ENCODE results near the gene DAB1. TPM values are rescaled to one million over a fixed set of nuclear protein-coding genes. Genes with fewer than 3 reads are reported as not detected.

Gene DAB1
- total RNA-seq, 1 experiment from 2014 or later, result not detected

GRCh38 chr1:57058652-57059501, 365.0 kb downstream of the DAB1 start:
- H3K9me3 ChIP-seq (ENCODE audit: control insufficient read depth in 1 of 2, insufficient read depth in 1 of 2, low read depth in 1 of 2, low read length in 2 of 2), result no peaks in the 10 kb centered on the region
- no peak overlapping the region for H3K9ac ChIP-seq (ENCODE audit: low read length)
- RAD21 ChIA-PET (ENCODE audit: low non-redundant PET in 1 of 2, low total read pairs in 2 of 2, uncharacterized antibody in 2 of 2, unreplicated experiment in 2 of 2), result no interaction called here
- no peak overlapping the region for H2AFZ ChIP-seq (ENCODE audit: low read depth, low read length, poor library complexity, severe bottlenecking)
- TF ChIP-seq CEBPB (IDR thresholded peaks at IDR 0.05; ENCODE audit: low read depth) (no peak), ZNF274 (IDR thresholded peaks at IDR 0.05; ENCODE audit: low read depth, low read length) (no peak), SIN3A (IDR thresholded peaks at IDR 0.05; ENCODE audit: low read depth) (no peak), TCF7L2 (IDR thresholded peaks at IDR 0.05; ENCODE audit: borderline replicate concordance, extremely low read depth, insufficient read depth, insufficient read length) (no peak), ZFX (IDR thresholded peaks at IDR 0.05) (no peak), REST (IDR thresholded peaks at IDR 0.05; ENCODE audit: low read depth) (no peak), EZH2phosphoT487 (IDR thresholded peaks at IDR 0.05; ENCODE audit: borderline replicate concordance) (no peak), FOSL1 (IDR thresholded peaks at IDR 0.05; ENCODE audit: low read depth) (no peak), POLR2A (IDR thresholded peaks at IDR 0.05; ENCODE audit: borderline replicate concordance, extremely low read depth, insufficient read depth, insufficient read length) (no peak)
- no peak overlapping the region for H3K27ac ChIP-seq (ENCODE audit: low read depth, low read length)
- BruUV-seq (replicated peaks), result no TSS peak
- H3K79me2 ChIP-seq (ENCODE audit: insufficient read depth, low read length), result no peaks in the 10 kb centered on the region
- ATAC-seq, result no peak
- POLR2A ChIA-PET, result no interaction called here
- CTCF ChIA-PET, result no interaction called here
- H3K4me2 ChIP-seq (ENCODE audit: low read length), result no peak overlapping the region
- no peak for DNase-seq (ENCODE audit: low read depth, low spot score)
- H3K4me1 ChIP-seq (ENCODE audit: control insufficient read depth in 1 of 2, insufficient read depth in 2 of 2, low read length in 2 of 2), result no peaks in the 10 kb centered on the region
- no peaks in the 10 kb centered on the region for H3K9me2 ChIP-seq (ENCODE audit: insufficient read depth)
- no peaks in the 10 kb centered on the region for H3K36me3 ChIP-seq (ENCODE audit: control insufficient read depth in 1 of 2, insufficient read depth in 2 of 2, low read length in 2 of 2)
- peaks cover 6% of the 10 kb centered on the region; the same call in 1 of the 2 replicates for H3K27me3 ChIP-seq (ENCODE audit: insufficient read depth, low read length)
- H4K20me1 ChIP-seq (ENCODE audit: insufficient read depth), result no peaks in the 10 kb centered on the region
- H3K4me3 ChIP-seq (replicated peaks in 1 of 2; ENCODE audit: low read depth in 1 of 2, low read length in 2 of 2), result no peak overlapping the region
- intact Hi-C loops (cut with micrococcal nuclease), result no loop called here

Data from HCT116 (cell line).